Mucosa of stomach (tissue), 1 donor: ENCODE results near the gene NUFIP2.

Experiments used
- H3K27me3 ChIP-seq: one replicate; pipeline ENCODE4 v1.7.0; 2013; ENCODE audit warnings: mild to moderate bottlenecking, low read length; ENCODE audit not compliant: control insufficient read depth, insufficient read depth
- H3K36me3 ChIP-seq: one replicate; pipeline ENCODE4 v1.7.0; 2013; ENCODE audit warnings: low read length; ENCODE audit not compliant: control insufficient read depth, insufficient read depth
- H3K4me1 ChIP-seq: one replicate; pipeline ENCODE4 v1.7.0; 2013; ENCODE audit warnings: mild to moderate bottlenecking, low read length; ENCODE audit not compliant: control insufficient read depth, insufficient read depth
- H3K4me3 ChIP-seq: one replicate; pipeline ENCODE4 v1.7.0; 2013; ENCODE audit warnings: low read length
- H3K9ac ChIP-seq: one replicate; pipeline ENCODE4 v1.7.0; 2013; ENCODE audit warnings: mild to moderate bottlenecking, low read length, moderate library complexity
- H3K9me3 ChIP-seq: one replicate; pipeline ENCODE4 v1.7.0; 2013; ENCODE audit warnings: mild to moderate bottlenecking, low read length, moderate library complexity; ENCODE audit not compliant: control insufficient read depth
- donor health status: Pancreatic carcinoma.

The NUFIP2 gene

GRCh38 chr17:29295420-29295819, 1.5 kb upstream of the NUFIP2 start:
- Histone ChIP-seq H3K36me3 (no peaks in the 10 kb centered on the region), H3K27me3 (no peaks in the 10 kb centered on the region), H3K4me3 (no peak overlapping the region), H3K9me3 (no peaks in the 10 kb centered on the region), H3K4me1 (peaks cover 12% of the 10 kb centered on the region), H3K9ac (no peak overlapping the region)

DNA sequence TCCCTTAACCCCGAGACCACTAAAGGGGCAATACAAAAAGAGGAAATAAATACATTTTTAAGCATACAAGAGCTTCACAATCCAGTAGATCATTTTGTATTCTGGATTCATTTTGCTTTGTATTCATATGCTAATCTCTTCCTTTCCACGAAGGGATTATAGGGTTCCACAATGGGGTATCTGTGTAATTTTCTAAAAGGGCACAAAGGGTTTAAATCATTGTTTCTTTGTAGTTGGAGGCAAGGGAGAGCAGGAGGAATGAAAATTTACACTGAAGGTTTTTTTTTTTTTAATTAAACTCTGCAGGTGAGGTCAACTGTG, 592 bp upstream of the NUFIP2 start:
- Histone ChIP-seq H3K27me3 (no peaks in the 10 kb centered on the region), H3K4me3 (peak overlapping the region; percentile 85), H3K9ac (peak overlapping the region; percentile 91), H3K9me3 (no peaks in the 10 kb centered on the region), H3K4me1 (peaks cover 20% of the 10 kb centered on the region), H3K36me3 (no peaks in the 10 kb centered on the region)

GRCh38 chr17:29292992-29293889, 707 bp downstream of the NUFIP2 start:
- Histone ChIP-seq H3K4me1 (peaks cover 20% of the 10 kb centered on the region), H3K4me3 (peak overlapping the region; percentile 95), H3K9ac (peak overlapping the region; percentile 99), H3K9me3 (no peaks in the 10 kb centered on the region), H3K36me3 (no peaks in the 10 kb centered on the region), H3K27me3 (no peaks in the 10 kb centered on the region)

GRCh38 chr17:29292071-29292991, 1.6 kb downstream of the NUFIP2 start:
- H3K4me3 ChIP-seq: peak overlapping the region; percentile 95
- no peaks in the 10 kb centered on the region for H3K9me3 ChIP-seq
- peaks cover 20% of the 10 kb centered on the region for H3K4me1 ChIP-seq
- H3K27me3 ChIP-seq: no peaks in the 10 kb centered on the region
- no peaks in the 10 kb centered on the region for H3K36me3 ChIP-seq
- peak overlapping the region; percentile 99 for H3K9ac ChIP-seq

DNA sequence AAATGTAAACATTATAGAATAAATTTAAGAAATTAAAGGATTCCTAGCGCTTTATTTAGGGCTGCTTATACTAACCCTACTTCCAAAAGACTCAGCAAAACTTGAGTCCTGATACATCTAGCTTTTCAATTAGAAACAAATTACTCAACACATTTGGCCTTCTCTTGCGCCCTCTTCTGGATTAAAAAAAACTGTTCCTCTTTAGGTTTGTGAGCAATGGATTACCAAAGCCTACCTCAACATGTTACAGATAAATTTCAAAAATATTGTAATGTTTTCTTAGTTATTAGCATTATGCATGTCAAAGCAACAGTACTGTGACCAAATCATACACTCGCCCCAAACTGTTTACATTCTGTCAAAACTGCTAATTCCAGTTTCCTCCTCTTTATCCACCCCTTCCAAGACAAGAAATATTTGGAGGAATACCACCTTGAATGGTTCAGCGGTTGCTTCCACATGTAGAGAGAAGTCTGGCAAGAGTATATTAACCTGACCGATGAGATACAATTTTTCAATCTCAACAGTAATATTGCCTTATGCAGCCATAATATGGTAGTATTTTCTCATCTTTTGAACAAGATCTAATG, 2.7 kb downstream of the NUFIP2 start:
- no peaks in the 10 kb centered on the region for H3K27me3 ChIP-seq
- H3K9ac ChIP-seq: no peak overlapping the region
- H3K4me3 ChIP-seq: no peak overlapping the region
- H3K36me3 ChIP-seq: peaks cover 4% of the 10 kb centered on the region
- no peaks in the 10 kb centered on the region for H3K9me3 ChIP-seq
- H3K4me1 ChIP-seq: peaks cover 20% of the 10 kb centered on the region

DNA sequence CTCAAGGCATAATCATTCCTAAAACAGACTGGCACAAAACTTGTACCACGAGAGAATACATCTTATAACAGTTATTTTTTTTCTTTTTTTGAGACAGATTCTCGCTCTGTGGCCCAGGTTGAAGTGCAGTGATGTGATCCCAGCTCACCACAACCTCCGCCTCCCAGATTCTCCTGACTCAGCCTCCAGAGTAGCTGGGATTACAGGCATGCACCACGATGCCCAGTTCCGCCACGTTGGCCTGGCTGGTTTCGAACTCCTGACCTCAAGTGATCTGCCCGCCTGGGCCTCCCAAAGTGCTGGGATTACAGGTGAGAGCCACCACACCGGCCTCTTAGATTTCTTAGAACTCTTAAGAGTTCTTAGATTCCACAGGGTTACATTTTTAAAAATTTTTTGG, 4.1 kb downstream of the NUFIP2 start:
- no peaks in the 10 kb centered on the region for H3K27me3 ChIP-seq
- peak overlapping the region; percentile 55 for H3K9ac ChIP-seq
- no peak overlapping the region for H3K4me3 ChIP-seq
- H3K36me3 ChIP-seq: peaks cover 4% of the 10 kb centered on the region
- peaks cover 20% of the 10 kb centered on the region for H3K4me1 ChIP-seq
- no peaks in the 10 kb centered on the region for H3K9me3 ChIP-seq

GRCh38 chr17:29283961-29284360, 10.0 kb downstream of the NUFIP2 start:
- no peak overlapping the region for H3K4me3 ChIP-seq

GRCh38 chr17:29283496-29283895, 10.5 kb downstream of the NUFIP2 start:
- H3K4me3 ChIP-seq: no peak overlapping the region
- peaks cover 9% of the 10 kb centered on the region for H3K4me1 ChIP-seq
- peaks cover 13% of the 10 kb centered on the region for H3K36me3 ChIP-seq
- H3K27me3 ChIP-seq: no peaks in the 10 kb centered on the region
- no peaks in the 10 kb centered on the region for H3K9me3 ChIP-seq
- H3K9ac ChIP-seq: no peak overlapping the region

More at GRCh38 chr17:29283961-29284360, 10.0 kb downstream of the NUFIP2 start:
- H3K4me1 ChIP-seq: peaks cover 9% of the 10 kb centered on the region
- H3K27me3 ChIP-seq: no peaks in the 10 kb centered on the region
- H3K9ac ChIP-seq: no peak overlapping the region
- peaks cover 13% of the 10 kb centered on the region for H3K36me3 ChIP-seq
- no peaks in the 10 kb centered on the region for H3K9me3 ChIP-seq

DNA sequence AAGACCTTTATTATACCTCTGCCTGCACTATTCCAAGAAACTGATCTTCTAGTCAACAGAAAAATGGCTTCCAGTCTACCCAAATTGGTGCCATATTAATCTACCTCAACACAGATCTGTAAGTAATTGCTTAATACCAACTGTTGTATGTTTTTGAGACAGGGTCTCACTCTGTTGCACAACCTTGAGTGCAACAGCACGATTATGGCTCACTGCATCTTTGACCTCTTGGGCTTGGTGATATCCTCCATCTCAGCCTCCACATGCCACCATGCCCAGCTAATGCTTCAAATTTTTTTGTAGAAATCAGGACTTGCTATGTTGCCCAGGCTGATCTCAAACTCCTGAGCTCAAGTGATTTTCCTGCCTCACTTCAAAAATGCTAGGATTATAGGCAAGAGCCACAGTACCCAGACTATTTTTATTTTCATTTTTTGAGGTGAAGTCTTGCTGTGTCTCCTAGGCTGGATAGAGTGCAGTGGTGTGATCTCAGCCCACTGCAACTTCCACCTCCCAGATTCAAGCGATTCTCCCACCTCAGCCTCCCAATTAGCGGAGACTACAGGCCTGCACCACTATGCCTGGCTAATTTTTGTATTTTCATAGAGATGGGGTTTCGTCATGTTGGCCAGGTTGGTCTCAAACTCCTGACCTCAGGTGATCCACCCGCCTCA, 14.4 kb downstream of the NUFIP2 start:
- Histone ChIP-seq H3K4me1 (peaks cover 32% of the 10 kb centered on the region), H3K9me3 (no peaks in the 10 kb centered on the region), H3K4me3 (no peak overlapping the region), H3K36me3 (peaks cover 9% of the 10 kb centered on the region), H3K27me3 (no peaks in the 10 kb centered on the region), H3K9ac (no peak overlapping the region)

DNA sequence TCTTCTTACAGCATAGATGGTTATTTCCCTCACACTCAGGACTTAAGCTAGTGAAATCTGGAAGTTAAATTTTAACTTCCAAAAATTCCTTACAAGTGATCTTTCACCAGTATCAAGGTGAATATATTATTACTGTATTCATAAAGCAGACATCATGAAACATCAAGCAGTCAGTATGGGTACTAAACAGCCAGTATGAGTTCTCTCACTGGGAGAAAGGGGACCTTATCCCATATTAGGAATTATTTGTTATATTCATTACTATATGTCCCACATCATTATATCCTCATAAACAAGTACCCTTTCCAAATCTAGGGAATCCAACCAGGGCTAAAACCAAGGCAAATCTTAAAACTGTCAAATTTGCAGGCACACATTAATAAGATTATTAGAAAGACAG, 15.3 kb downstream of the NUFIP2 start:
- Histone ChIP-seq H3K27me3 (no peaks in the 10 kb centered on the region), H3K9me3 (no peaks in the 10 kb centered on the region), H3K9ac (no peak overlapping the region), H3K4me3 (no peak overlapping the region), H3K36me3 (peaks cover 9% of the 10 kb centered on the region), H3K4me1 (peaks cover 40% of the 10 kb centered on the region)

- Histone ChIP-seq H3K4me3 (no peak overlapping the region), H3K9me3 (no peaks in the 10 kb centered on the region), H3K27me3 (no peaks in the 10 kb centered on the region), H3K4me1 (peaks cover 31% of the 10 kb centered on the region), H3K36me3 (no peaks in the 10 kb centered on the region), H3K9ac (no peak overlapping the region)
Observed at GRCh38 chr17:29273924-29274323, 20.0 kb downstream of the NUFIP2 start.
